GM19324 (cell line): Measurements from ENCODE around the gene CEP78.

Experiments
- ATAC-seq: cut with Tn5 transposase; IDR thresholded peaks from one replicate; pipeline ENCODE4 v1.9.1; 2021; ENCODE audit warnings: mild to moderate bottlenecking, moderate library complexity; ENCODE audit not compliant: unreplicated experiment, low FRiP score

The CEP78 gene

DNA sequence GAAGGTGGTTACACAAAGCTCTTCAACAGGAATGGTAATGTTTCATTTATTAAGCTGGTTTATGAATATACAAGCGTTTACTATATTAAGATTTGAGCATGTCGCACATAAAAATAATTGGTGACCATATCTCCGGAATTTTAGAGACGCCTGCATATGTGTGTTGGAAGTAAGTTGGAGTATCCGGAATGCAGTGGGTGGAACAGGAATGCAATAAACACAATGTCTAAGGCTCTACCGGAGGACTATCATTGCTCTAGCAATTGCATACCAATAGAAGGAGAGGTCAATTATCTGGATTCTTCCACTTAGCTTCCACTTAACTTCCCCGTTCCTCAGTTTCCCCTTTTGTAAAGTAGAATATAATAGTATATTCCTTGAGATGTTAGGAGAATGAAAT is 1.1 kb upstream of the CEP78 start:
- no peak for ATAC-seq

DNA sequence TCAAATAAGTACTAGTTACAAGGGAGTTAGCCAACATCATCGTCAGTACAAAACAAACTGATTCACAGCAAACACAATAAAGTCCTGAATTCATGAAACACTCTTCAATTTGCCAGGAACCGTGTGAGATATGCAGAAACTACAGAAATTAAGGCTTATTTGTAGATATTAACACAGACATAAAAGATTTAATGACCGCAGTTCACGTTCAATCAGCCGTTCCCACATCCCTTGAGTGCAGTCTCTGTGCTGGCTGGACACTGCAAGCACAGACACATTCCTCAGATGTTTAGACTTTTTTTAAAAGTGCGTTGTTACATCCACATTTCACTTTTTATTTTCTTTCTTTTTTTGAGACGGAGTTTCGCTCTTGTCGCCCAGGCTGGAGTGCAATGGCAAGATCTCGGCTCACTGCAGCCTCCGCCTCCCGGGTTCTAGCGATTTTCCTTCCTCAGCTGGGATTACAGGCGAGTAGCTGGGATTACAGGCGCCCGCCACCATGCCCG is 566 bp upstream of the CEP78 start:
- ATAC-seq: no peak

DNA sequence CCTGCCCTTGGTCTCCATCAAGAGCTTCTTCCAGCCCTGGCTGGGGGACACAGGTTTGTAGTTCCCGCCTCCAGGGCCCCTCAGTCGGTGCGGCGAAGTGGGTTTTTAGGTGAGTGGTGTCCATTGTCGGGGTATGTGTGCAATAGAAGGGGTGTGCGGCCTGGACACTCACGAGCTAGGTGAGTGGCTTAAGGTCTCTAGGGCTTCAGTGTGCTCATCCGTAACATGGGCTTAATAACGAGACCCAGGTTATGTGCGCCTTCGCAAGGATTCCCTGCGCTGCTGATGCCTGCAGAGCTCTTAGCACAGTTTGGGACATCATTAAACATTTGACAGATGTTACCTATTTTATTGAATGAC is 656 bp downstream of the CEP78 start:
- peak; percentile 15 for ATAC-seq

DNA sequence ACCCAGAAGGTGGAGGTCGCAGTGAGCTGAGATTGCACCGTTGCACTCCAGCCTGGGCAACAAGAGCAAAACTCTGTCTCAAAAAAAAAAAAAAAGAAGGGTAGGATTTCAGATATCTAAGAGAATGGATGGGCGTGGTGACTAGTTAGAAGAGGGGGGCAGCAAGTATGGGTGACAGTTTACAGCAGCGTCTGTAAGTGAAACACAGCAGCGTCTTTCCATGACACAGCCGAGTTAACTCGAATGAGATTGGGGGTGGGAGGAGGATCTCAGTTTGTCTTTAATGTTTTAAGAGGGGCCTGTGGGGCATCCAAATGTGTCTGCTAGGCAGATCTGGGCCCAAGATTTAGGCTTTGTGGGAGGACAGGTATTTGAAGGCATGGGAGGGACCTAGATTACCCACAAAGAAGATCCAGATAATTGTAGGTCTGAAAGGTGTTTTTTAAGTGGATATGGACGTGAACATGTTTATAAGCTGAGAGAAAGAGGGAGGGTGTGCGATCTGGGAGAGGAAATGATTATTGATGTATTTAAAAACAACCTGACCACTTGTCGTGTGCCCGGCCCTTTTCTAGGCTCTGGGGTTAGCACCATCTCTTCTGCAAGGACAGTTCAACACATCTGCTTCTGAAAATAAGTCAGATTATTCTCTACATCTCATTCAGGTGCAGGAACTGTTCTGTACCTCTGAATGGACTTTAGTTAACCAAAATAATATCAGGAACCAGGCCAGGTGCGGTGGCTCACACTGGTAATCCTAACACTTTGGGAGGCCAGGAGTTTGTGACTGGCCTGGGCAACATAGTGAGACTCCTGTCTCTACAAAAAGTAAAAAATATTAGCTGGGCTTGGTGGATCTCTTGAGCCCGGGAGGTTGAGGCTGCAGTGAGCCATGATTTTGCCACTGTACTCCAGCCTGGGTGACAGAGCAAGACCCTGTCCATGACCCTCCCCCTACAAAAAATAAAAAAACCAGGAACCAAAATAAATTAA is 2.5 kb downstream of the CEP78 start:
- ATAC-seq: no peak

DNA sequence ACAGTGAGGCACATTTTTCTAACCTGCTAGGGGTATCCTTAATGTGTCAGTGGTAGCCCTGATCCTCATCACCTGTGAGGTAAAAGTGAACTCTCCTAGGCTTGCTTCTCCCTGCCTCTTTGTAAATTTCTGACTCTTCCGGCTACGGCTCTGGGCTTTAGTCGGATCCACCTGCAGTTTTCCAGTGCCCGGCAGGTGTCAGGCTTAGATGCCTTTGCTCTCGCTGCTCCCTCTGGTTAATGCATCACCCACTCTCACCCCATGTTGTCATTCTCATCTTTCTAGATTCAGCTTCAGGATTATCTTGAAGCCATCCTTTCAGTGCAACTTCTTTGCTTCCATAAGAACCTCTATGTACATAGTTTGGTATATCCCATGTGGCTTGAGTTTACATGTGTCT is 3.6 kb downstream of the CEP78 start:
- ATAC-seq: no peak

DNA sequence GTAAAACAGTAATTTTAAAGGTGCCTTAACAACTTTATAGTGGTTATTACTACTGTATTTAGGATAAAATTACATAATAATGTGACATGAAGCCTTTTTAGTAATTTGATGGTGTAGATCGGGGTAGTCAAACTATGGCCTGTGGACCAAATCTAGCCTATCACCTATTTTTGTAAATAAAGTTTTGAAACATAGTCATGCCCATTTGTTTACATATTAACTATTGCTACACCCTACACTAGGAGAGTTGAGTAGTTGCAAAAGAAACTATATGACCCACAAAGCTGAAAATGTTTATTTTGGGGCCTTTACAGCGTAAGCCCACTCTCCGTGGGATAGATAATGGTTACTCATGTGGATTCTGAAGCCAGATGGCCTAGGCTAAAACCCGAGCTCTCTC is 6.2 kb downstream of the CEP78 start:
- no peak for ATAC-seq

DNA sequence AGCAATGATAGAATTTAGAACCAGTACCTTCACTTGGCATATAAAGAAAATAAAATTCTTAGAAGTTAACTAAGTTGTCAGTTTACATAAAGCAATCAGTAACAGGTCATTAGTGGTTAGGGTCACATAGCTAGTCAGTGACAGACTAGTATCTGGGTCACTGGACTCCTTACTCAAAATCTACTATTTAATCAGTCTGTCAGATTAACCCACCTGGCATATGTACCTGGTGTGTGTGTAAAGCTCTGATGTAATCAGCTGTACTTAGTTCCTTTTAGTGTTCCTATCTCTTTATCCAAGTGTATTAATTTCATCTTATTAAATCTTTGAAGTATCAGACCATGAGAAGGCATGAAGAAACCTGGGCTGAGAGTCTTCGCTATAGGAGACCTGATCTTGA is 7.3 kb downstream of the CEP78 start:
- no peak for ATAC-seq

DNA sequence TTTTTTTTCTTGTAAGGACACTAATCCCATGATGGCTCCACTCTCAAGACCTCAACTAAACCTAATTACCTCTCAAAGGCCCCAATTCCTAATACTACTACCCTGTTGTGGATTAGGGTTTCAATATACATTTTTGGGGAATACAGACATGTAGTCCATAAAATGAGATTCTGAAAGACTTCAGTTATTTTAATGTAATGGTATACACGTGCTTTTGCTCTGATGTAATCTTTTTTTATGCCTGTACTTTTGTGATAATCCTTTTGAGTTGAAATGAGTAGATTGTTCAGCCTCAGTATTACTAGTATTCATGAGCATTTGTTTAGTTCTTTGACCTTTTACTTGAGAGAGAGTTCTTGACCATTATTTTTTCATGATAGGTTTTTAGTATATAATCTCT is 9.5 kb downstream of the CEP78 start:
- ATAC-seq: no peak

DNA sequence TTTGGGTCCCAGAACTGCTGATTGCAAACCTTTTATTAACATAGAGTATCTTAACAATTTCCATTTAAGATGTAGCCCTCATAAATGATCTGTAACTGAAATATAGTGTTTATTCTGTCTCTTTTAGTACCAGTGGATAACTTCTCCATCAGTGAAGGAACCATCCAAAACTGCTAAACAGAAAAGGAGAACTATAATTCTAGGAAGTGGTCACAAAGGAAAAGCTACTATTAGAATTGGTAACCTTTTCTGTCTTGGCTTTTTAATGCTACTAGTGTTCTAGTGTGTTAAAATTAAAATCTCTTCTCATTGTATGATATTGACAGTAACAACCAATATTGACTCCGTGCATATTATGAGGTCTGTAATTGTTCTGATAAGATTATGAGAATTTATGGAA is 12.8 kb downstream of the CEP78 start:
- ATAC-seq: no peak

DNA sequence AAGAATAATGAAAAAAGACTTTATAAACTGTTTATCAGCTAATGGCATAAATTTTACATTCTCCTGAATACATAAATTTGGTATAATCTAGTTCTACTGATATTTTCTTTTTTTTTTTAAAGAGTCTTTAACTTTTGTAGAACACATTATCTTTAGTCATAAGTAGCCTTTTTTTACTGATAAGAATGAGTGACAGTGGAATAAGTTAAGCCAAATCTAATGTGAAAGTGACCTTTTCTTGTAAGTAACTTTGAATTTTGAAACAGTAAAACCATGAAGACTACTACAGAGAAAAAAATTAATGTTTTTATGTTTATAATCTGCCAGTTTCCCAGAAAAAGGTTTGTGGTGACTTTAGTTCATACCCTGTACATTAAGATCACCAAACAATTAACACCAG is 13.7 kb downstream of the CEP78 start:
- no peak for ATAC-seq

DNA sequence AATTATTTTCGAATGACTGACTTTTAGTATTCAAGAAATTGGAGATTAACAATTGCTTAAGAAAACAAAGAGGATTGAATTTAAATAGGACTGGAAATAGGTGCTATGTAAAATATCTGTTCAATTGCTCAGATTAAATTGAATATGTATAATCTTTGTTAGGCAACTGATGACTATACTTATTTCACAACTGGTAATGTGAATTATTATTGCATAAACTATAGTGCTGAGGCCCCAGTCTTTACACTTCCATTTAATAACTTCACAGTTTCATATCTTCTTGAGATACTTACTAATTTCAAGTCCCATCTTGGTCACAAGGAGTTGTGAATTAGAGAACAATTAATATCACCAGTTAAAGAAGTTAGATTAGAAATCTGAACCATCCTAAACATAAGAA is 16.7 kb downstream of the CEP78 start:
- no peak for ATAC-seq

DNA sequence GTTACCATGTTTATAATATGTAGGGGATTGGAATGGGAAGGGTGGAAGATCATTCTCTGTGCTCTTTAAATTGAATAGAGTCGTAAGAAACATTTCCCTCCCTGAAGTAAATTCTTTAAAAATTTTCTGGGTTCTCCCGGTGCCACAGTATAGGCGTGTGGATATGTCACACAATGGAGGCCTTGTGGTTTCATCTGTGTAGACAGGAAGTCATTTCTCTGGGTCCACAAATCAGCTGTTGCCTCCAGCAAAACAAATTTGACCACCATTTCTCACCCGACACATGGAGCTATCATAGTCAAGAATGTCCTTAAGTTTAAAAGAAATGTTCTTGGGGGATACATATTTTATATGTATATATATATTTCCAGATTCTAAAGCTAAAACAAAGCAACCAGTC is 17.4 kb downstream of the CEP78 start:
- no peak for ATAC-seq

DNA sequence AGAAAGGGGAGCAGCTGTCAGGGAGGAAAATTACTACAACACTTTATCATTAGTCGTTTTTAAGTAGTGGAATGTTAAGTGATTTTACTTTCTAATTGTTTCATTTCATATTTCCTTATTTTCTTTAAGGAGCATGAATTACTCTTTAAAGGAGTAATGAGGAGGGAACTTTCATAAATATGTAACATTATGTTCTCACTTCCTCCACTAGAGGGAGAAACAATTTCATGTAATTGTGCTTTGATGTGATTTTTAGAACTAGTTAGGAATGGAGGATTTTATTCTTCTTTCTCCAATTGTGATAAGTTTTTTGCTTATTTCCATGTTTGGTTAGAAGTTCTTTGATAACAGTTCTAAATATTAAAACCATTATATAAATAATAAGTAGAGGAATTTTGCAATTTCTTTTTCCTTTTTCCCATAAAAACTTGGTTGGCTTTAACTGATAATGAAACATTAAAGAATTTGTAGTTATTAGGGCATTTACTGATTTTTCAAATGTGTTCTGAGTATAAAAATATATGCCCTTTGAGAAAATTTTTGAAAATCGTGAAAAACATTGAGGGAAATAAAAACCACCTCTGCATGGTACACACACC is 25.6 kb downstream of the CEP78 start:
- ATAC-seq: no peak

DNA sequence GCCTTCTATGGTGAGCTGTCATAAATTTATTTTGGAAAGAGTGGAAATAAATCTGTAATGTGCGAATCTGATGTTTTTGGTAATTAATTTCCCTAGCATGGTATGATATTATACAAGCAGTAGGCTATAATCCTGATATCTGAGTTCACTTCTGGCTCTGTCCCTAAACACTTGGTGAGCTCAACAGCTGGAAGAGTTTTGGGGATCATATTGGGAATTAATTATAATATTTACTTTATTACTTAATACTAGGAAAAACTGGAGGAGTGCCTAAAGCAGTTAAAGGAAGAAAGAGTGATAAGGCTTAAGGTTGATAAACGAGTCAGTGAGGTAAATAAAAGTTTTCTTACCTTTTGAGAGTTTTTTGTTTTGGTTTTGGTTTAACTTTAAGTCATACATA is 26.8 kb downstream of the CEP78 start:
- no peak for ATAC-seq

DNA sequence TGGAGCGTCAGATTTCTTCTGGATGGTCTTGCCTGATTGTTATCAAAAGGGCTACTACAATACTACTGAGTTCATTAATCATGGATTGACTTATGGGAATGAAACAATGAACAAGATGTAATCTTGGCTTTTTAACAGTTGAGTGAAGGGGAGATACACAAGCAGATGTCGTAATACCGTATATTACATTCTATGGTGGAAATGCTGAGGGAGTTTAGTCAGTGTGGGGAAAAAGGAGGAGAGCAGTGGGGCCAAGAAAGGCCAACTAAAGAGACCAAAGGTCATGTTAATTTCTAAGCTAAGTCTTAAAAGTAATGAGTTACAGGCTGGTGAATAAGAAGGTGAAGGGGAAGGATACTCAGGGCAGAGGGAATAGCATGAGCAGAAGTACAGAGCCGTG is 32.0 kb downstream of the CEP78 start:
- ATAC-seq: no peak

DNA sequence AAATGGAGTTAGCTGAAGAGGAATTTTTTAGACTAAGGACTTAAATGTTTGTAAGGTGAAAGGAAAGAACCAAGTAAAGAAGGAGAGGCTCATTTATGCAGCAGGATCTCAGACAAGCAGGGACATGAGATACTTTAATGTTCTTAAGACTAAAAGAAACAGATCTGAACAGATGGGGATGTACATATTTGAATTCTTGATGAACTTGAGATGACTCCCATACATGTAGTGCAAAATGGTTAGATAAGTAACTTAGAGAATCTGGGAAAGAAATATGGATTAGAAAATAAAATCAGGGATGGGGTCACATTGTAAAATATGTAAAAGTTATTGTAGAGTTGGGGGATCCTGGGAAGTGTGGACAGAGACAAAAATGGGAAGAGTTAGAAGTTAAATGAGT is 33.9 kb downstream of the CEP78 start:
- ATAC-seq: no peak

DNA sequence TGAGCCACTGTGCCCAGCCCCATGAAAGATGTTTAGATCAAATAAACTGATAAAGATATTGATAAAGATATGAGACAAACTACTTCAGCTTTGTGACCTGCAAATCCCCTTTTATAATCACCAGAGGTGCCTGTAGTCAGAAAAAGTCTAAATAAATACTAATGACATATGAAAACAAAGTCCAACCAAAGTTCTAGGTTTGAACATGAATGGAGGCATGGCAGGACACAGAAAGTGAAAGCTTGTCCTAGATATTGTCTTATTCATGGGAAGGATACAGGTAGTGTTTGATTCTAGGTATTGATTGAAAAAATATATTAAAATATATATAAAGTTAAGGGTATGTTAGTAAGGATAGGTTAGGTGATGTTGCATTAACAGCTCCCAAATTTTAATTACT is 36.4 kb downstream of the CEP78 start:
- ATAC-seq: no peak

DNA sequence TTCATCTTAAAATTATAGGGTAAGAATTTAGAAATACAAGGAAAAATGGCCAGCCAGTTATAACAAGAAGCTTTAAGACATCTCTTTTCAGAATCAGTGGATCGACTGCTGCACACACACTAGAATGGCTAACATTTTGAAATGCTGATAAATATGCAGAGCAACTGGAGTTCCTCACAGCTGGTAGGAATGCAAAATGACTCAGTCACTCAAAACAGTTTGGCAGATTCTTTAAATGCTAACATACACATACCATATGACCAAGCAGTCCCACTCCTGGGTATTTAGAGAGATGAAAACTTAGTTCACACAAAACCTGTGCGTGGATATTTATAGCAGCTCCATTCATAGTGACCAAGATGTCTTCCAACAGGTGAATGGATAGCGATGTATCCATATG is 37.9 kb downstream of the CEP78 start:
- ATAC-seq: no peak

DNA sequence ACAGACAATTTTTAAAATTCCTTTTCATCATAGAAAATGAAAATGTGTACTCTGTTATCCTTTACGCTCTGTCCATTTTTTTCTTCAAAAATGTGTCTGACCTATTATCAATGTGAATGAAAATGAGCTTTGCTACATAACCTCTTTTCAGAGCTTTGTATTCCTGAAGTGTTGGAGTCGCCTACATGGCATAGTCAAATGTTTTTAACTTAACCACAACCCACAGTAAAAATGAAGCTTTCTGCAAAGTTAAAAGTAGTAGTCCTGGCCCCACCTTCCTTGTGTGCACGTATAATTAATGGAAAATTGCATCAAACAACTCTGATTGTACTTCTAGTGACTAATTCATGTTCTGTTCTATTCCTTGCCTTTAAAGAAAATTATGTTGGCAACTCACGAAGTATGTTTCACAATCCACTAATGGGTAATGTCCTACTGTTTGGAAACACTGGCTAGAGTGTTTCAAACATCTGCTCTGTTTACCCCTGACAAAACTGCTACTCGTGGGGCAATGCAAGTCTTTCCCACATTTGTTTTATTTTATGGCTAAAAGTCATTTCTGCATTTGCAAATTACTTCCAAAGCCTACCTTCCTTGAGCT is 42.4 kb downstream of the CEP78 start:
- no peak for ATAC-seq

DNA sequence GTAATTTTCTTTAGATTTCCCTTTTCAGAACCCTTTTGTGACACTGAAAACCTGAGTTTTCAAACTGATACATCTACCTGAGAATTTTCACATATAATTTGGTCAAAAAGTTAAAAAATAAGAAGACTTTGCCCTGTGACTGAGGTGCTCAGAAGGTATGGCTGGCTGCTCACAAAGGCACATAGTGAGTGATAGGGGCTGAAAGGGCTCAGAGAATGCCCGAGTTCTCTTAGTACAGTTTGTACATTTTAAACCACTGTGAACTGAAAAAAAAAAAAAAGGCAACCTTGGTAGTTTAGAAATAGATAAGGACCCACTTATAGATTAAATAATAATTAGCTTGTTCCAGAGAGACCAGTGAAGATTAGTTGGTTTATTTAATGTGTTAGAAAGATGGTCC is 42.9 kb downstream of the CEP78 start:
- no peak for ATAC-seq

DNA sequence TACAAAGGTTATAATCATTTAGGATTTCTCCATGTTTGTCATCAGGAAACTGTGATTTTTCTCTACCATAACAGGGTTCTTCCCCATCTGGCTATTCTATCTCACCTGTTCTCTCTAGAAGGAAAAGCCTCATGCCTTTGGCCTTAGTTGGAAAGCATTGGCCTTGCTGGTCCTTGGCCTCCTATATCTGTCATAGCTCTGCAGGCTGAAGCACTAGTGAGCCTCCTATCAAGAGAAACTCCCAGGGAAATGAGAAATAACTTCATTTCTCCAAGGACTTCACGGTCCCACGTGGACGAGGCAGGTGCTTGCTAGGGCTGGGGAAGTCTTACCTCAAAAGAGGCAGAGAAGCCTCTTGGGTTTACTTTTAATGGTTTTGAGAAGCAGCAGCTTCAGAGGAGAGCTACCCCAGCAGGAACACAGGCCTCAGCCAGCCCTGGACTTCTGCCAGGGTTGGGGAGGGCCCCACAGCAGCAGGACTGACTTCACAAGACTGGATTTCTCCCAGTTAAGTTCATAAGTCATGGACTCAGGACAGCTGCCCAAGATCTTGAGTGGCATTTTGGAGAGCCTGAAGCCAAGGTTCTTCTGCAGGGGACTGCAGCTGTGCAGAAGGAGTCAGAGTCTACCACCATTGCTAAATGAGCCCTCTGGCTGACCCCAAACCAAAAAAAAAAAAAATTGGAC is 45.2 kb downstream of the CEP78 start:
- no peak for ATAC-seq
